GM21786 (cell line): Measurements from ENCODE around the gene CYLD.

Experiments
- ATAC-seq: cut with Tn5 transposase; IDR thresholded peaks from one replicate; pipeline ENCODE4 v1.9.1; 2021; ENCODE audit not compliant: unreplicated experiment

CYLD gene

GRCh38 chr16:50737420-50737959 is 4.4 kb upstream of the CYLD start:
- ATAC-seq, result no peak

DNA sequence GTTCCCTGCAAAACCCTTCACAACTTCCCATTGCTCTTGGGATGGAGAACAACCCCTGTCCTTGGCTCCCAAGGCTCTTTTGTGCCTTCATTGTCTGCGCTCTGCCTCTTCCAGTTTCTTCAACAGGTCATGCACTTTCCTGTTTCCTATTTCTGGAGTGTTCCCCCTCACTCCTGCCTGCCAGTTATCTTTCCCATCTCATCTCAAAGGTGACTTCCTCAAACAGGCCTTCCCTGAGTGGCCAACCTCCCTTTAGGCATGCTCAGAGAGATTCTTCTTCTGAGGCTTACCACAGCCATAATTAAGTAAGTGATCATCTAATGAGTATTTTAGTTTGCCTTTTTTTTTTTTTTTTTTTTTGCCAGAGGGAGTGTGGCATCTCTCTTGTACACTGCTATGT is 2.9 kb upstream of the CYLD start:
- ATAC-seq, result no peak

DNA sequence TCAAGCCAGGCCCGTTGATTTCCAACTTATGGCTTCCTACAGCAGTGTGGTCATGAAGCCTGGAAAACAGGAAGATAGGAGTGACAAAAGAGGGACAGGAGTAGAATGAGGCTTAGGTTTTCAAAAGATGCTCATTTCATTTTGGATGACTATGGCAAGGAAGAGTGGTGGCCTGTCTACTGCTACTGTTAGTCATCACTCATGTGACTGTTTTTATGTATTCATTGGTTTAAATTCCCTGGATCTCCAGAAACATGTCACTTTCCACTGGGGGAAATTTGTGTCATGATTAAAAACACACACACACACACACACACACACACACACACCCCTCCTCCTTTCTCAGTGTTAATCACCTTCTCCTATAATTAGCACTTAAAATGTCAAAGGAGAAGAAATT is 1.1 kb upstream of the CYLD start:
- no peak for ATAC-seq

GRCh38 chr16:50741225-50741780 is 583 bp upstream of the CYLD start:
- no peak for ATAC-seq

GRCh38 chr16:50742576-50743200 is 802 bp downstream of the CYLD start:
- no peak for ATAC-seq

DNA sequence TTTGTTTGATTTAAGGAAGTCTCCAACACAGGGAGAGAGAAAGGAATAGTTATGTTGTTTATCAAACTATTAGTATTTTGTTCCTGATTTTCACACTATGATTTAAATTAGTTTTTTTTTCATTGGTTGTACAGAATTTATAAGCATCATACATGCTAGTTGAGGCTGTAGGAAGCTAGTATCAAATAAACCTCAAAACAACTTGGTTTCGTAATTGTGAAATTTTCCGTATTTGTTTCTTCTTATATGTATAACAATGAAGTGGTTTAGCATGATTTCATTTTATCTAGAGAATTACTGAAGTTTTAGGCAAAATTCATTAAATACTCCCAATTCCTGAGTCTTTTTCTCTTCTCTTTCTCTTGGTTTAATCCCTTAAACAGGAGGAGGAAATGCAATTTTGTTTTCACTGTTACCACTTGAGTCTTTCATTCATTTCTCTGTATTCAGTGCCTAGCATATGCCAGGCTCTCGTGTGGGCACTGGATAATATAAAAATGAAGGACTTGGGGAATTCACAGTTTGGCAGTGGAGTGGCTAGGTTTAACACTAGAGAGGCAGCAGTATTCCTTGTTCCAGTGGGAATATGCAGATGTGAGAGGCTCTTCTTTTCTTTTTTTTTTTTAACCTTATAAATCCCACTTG is 1.8 kb downstream of the CYLD start:
- no peak for ATAC-seq

- no peak for ATAC-seq
Observed at GRCh38 chr16:50744881-50745280, 3.0 kb downstream of the CYLD start.

DNA sequence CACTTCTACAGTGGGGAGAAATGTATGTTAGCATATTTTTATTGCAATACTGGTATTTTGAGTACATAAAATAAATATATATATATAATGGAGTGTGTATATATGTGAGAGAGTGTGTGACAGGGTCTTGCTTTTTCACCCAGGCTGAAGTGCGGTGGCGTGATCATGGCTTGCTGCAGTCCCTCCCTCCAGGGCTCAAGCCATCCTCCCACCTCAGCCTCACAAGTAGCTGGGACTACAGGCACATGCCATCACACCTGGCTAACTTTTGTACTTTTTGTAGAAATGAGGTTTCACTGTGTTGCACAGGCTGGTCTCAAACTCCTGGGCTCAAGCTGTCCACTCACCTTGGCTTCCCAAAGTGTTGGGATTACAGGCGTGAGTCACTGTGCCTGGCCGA is 4.1 kb downstream of the CYLD start:
- no peak for ATAC-seq

DNA sequence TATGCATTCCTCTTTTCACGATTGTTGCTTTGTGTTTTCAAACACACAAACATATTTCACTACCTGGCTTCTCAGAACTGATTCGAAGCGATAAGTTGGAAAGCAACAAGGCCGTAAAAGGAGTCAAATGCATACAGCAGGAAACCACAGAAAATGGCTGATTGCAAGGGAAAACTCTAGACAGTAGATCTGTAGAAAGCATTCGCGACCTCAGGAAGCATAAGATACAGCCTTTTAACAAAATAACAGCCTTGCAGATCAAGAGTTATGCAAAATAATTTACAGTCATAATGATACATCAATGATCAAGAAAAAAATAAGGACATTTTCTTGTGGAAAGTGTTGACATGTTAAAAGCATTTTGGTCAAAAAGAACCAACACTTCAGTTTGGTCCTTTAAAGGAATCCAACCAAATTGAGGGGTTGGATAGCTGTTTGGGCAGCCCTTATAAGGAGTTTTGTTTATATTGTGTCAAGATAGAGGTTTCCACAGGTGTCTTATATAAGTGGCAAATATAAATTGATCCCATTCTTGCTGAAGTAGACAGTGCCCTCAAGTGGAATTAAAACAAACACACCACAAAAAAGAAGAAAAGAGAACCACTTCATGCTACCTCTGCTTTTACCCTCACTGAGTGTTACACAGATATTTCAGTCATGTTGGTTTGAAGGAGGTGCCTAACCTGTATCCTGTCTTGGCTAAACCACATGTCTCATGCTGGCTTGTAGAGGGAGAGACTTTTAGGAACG is 5.5 kb downstream of the CYLD start:
- ATAC-seq, result peak; percentile 77

DNA sequence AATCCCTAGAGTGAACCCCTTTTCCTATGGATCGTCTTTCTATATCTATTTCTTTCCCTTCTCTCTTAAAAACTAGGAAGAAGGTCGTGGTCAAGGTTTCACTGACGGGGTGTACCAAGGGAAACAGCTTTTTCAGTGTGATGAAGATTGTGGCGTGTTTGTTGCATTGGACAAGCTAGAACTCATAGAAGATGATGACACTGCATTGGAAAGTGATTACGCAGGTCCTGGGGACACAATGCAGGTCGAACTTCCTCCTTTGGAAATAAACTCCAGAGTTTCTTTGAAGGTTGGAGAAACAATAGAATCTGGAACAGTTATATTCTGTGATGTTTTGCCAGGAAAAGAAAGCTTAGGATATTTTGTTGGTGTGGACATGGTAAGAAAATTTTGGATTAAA is 9.6 kb downstream of the CYLD start:
- ATAC-seq, result no peak

DNA sequence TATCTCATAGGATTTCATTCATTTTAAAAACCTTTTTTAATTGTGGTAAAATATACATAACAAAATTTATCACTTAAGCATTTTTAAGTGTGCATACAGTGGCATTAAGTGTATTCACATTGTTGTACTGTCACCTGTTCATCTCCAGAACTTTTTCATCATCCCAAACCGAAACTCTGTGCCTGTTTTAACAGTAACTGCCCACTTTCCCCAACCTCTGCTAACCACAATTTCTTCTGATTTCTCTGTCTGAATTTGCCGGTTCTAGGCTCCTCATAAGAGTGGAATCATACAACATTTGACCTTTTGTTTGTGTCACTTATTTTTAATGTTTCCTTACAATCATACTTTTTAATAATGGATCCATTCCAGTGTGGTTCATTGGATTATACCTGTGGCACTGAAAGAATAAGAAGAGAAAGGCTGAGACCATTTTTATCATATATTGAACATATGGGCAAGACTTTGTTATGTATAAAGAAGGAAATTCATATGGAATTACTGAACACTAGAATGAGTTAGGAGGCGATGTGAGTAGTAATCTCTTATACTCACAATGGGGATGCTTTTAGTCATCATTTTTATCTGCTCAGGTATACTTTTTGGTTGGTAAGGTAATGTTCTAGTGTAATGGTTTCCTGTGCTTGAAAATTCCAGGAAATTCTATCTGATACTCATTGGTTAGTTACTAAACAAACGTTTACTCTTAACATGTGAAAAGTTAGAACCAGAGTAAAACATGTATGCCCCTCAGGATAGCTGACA is 10.8 kb downstream of the CYLD start:
- no peak for ATAC-seq

DNA sequence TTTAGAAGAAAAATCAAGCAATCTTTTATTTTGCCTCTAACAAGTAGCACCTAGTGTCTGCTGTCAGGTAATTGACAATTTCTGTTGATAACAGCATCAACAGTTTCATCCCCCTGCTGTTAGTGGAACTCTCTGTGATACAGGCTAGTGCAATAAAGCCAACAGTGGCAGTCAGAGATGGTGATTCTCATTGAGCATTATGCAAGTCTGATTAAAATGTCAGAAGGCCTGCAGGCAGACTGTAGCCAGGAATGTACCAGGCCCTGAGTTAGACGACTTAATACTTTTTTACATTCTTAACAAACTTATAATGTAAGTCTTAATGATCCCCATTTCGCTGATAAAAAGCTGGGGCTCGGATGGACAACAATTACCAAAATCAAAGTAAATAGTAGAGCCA is 14.6 kb downstream of the CYLD start:
- ATAC-seq, result no peak

DNA sequence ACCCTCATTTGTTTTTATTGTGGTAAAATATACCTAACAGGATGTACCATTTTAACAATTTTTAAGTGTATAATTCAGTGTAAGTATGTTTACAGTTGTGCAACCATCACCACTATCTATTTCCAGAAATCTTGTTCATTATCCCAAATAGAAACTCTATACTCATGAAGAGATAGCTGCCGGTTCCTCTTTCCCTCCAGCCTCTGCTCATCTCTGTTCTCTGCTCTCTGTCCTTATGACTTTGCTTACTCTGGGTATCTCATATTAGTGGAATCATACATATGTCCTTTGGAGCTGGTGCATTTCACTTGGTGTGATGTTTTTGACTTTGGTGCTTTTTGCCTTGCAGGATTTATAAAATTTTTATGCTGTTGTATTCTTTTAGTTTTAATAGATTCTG is 19.4 kb downstream of the CYLD start:
- no peak for ATAC-seq

DNA sequence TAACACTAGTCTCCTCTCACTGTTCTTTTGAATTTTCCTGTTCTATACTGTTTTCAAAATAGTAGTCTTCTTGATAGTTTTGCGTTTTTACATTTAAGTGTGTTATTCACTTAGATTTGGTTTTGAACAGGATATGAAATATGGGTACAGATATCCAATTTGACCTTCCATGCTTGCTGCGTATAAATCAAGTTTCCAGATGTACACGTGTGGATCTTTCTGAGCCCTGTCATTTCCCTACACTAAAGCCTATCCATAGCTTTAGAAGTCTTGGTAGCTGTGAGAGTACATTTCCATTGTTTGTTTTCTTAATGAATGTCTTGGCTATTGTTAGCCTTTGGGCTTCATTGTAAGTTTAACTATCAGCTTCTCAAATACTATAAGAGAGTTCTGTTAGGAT is 20.4 kb downstream of the CYLD start:
- ATAC-seq, result no peak

- no peak for ATAC-seq
Observed at GRCh38 chr16:50763211-50763610, 21.3 kb downstream of the CYLD start.

- ATAC-seq, result no peak
Observed at GRCh38 chr16:50765260-50765659, 23.4 kb downstream of the CYLD start.

GRCh38 chr16:50765861-50766260 is 24.0 kb downstream of the CYLD start:
- ATAC-seq, result no peak

DNA sequence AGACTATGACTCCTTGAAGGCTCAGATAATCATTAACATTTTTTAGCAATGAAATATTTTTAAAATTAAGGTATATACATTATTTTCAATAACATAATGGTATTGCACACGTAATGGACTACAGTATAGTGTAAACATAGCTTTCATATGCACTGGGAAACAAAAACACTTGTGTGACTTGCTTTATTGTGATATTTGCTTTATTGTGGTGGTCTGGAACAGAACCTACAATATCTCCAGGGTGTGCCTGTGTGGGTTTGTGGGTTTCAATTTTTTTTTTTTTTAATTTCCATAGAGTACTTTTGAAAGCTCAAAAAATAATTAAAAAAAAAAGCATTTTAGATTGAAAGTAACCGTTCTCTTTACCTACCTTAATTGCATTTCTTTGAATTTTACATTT is 25.3 kb downstream of the CYLD start:
- ATAC-seq, result no peak

- no peak for ATAC-seq
Observed at GRCh38 chr16:50771366-50771765, 29.5 kb downstream of the CYLD start.

- ATAC-seq, result no peak
Observed at GRCh38 chr16:50774405-50774804, 32.5 kb downstream of the CYLD start.

DNA sequence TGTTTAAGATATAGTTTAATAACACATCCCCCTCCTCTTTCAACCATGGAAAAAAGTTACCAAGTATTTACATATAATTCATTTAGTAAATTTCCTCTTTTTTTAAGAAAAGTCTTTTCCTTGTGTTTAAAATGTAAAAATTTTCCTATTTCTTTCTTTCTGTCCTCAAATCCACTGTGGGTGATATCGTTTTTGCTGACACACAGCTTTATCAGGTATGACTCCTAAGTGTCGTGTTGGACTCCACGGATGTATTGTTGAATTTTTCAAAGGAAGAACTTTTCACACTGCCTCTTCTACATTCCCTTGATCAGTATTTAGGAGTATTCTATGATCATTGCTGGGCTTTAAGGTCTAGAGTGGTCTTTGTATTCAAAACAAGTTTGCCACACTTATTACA is 33.1 kb downstream of the CYLD start:
- no peak for ATAC-seq
